H9 (cell line): ENCODE data around the gene HSD17B12. TPM values are rescaled to one million over a fixed set of nuclear protein-coding genes. Genes with fewer than 3 reads are reported as not detected.

Experiments
- DNase-seq: peaks from one replicate; pipeline ENCODE4 v3.0.0-alpha.2; 2017
- H2AFZ ChIP-seq: one replicate; pipeline ENCODE4 v1.6.1; 2013; ENCODE audit warnings: mild to moderate bottlenecking, low read length, control low read depth, moderate library complexity
- H2AK5ac ChIP-seq: 2 replicates; pipeline ENCODE4 v1.6.1; 2013; ENCODE audit warnings: low read length, control low read depth, mixed read lengths; ENCODE audit not compliant: insufficient read length
- H2BK120ac ChIP-seq: one replicate; pipeline ENCODE4 v1.6.1; 2013; ENCODE audit warnings: low read depth, mild to moderate bottlenecking, low read length, control low read depth, inconsistent platforms; ENCODE audit not compliant: poor library complexity, severe bottlenecking
- H2BK12ac ChIP-seq: 2 replicates; pipeline ENCODE4 v1.6.1; 2013; ENCODE audit warnings: low read length, control low read depth, mixed read lengths, low read depth; ENCODE audit not compliant: insufficient read length
- H2BK15ac ChIP-seq: 2 replicates; pipeline ENCODE4 v1.6.1; 2013; ENCODE audit warnings: low read depth, low read length, control low read depth
- H2BK20ac ChIP-seq: one replicate; pipeline ENCODE4 v1.6.1; 2013; ENCODE audit warnings: low read depth, mild to moderate bottlenecking, low read length, control low read depth, inconsistent platforms; ENCODE audit not compliant: poor library complexity, severe bottlenecking
- H2BK5ac ChIP-seq: 2 replicates; pipeline ENCODE4 v1.6.1; 2013; ENCODE audit warnings: low read length, control low read depth, mixed read lengths; ENCODE audit not compliant: insufficient read length
- H3K14ac ChIP-seq: 2 replicates; pipeline ENCODE4 v1.6.1; 2013; ENCODE audit warnings: low read length, control low read depth; ENCODE audit not compliant: insufficient read depth
- H3K18ac ChIP-seq: 2 replicates; pipeline ENCODE4 v1.6.1; 2013; ENCODE audit warnings: low read depth, mild to moderate bottlenecking, mixed read lengths, low read length, control low read depth; ENCODE audit not compliant: insufficient read length
- H3K23ac ChIP-seq: 2 replicates; pipeline ENCODE4 v1.6.1; 2013; ENCODE audit warnings: low read length, control low read depth, mixed read lengths, low read depth; ENCODE audit not compliant: insufficient read length
- H3K23me2 ChIP-seq: 2 replicates; pipeline ENCODE4 v1.6.1; 2013; ENCODE audit warnings: low read depth, mild to moderate bottlenecking, mixed read lengths, low read length, control low read depth; ENCODE audit not compliant: insufficient read length, poor library complexity, severe bottlenecking
- H3K27ac ChIP-seq: 2 replicates; pipeline ENCODE4 v1.5.1; 2013; ENCODE audit warnings: low read length, control low read depth, mixed read lengths, low read depth; ENCODE audit not compliant: insufficient read length
- H3K27me3 ChIP-seq: 2 replicates; pipeline ENCODE4 v1.6.1; 2013; ENCODE audit warnings: low read length, control low read depth, inconsistent platforms; ENCODE audit not compliant: insufficient read depth
- H3K4ac ChIP-seq: 2 replicates; pipeline ENCODE4 v1.6.1; 2013; ENCODE audit warnings: low read depth, mild to moderate bottlenecking, control low read depth, inconsistent platforms, low read length, moderate library complexity
- H3K4me1 ChIP-seq: 2 replicates; pipeline ENCODE4 v1.6.1; 2013; ENCODE audit warnings: low read length, control low read depth, inconsistent platforms; ENCODE audit not compliant: insufficient read depth
- H3K4me2 ChIP-seq: 2 replicates; pipeline ENCODE4 v1.6.1; 2013; ENCODE audit warnings: low read length, control low read depth, mixed read lengths; ENCODE audit not compliant: insufficient read length, insufficient read depth
- H3K56ac ChIP-seq: 2 replicates; pipeline ENCODE4 v1.6.1; 2013; ENCODE audit warnings: low read depth, mild to moderate bottlenecking, mixed read lengths, low read length, control low read depth; ENCODE audit not compliant: insufficient read length
- H3K79me1 ChIP-seq: 2 replicates; pipeline ENCODE4 v1.6.1; 2013; ENCODE audit warnings: low read depth, mild to moderate bottlenecking, moderate library complexity, low read length, control low read depth, inconsistent platforms; ENCODE audit not compliant: insufficient read depth, poor library complexity, severe bottlenecking
- H3K79me2 ChIP-seq: 2 replicates; pipeline ENCODE4 v1.6.1; 2013; ENCODE audit warnings: low read length, control low read depth, inconsistent platforms; ENCODE audit not compliant: insufficient read depth
- H3K9ac ChIP-seq: 2 replicates; pipeline ENCODE4 v1.6.1; 2013; ENCODE audit warnings: low read length, control low read depth, mixed read lengths; ENCODE audit not compliant: insufficient read length; ENCODE audit errors: extremely low read depth
- H3K9me3 ChIP-seq: one replicate; pipeline ENCODE4 v1.6.1; 2013; ENCODE audit warnings: low read depth, low read length, inconsistent platforms; ENCODE audit not compliant: control insufficient read depth
- H3T11ph ChIP-seq: one replicate; pipeline ENCODE4 v1.6.1; 2013; ENCODE audit warnings: mild to moderate bottlenecking, low read length, control low read depth, inconsistent platforms
- H4K20me1 ChIP-seq: one replicate; pipeline ENCODE4 v1.6.1; 2013; ENCODE audit not compliant: control insufficient read depth, insufficient read length, insufficient read depth
- H4K5ac ChIP-seq: 2 replicates; pipeline ENCODE4 v1.6.1; 2013; ENCODE audit warnings: low read depth, mild to moderate bottlenecking, mixed read lengths, low read length, control low read depth; ENCODE audit not compliant: insufficient read length
- H4K8ac ChIP-seq: replicated peaks from 2 replicates; pipeline ENCODE4 v1.6.1; 2013; ENCODE audit warnings: low read length, control low read depth, mixed read lengths, low read depth; ENCODE audit not compliant: insufficient read length
- H4K91ac ChIP-seq: 2 replicates; pipeline ENCODE4 v1.6.1; 2013; ENCODE audit warnings: low read depth, mild to moderate bottlenecking, moderate library complexity, mixed read lengths, low read length, control low read depth; ENCODE audit not compliant: insufficient read length
- H3K27ac Mint-ChIP-seq, 3 experiments: 2 replicates in 2 of 3; 3 replicates in 1 of 3; pipeline ENCODE4 v1.8.0; 2020 to 2021; ENCODE audit warnings: mixed read lengths in 3 of 3, mild to moderate bottlenecking in 1 of 3, moderate library complexity in 1 of 3
- H3K27me3 Mint-ChIP-seq: 2 replicates; pipeline ENCODE4 v1.8.0; 2021; ENCODE audit warnings: low read depth, mild to moderate bottlenecking, moderate library complexity, mixed read lengths
- H3K36me3 Mint-ChIP-seq, 3 experiments: 2 replicates in 2 of 3; 3 replicates in 1 of 3; pipeline ENCODE4 v1.8.0; 2020 to 2021; ENCODE audit warnings: low read depth in 3 of 3, mixed read lengths in 3 of 3; ENCODE audit not compliant: insufficient read depth in 1 of 3
- H3K4me1 Mint-ChIP-seq, 2 experiments: 2 replicates each; pipeline ENCODE4 v1.8.0; 2020; ENCODE audit warnings: mixed read lengths in 2 of 2
- H3K4me3 Mint-ChIP-seq, 2 experiments: 2 replicates in 1 of 2; 3 replicates in 1 of 2; pipeline ENCODE4 v1.8.0; 2020 to 2021; ENCODE audit warnings: mild to moderate bottlenecking in 2 of 2, mixed read lengths in 2 of 2, moderate library complexity in 1 of 2
- H3K9me3 Mint-ChIP-seq, 2 experiments: 2 replicates in 1 of 2; 3 replicates in 1 of 2; pipeline ENCODE4 v1.8.0; 2020; ENCODE audit warnings: mild to moderate bottlenecking in 2 of 2, mixed read lengths in 2 of 2, moderate library complexity in 1 of 2
- CTCF ChIP-seq: fragments of 200-600 bp; sonication (generic); conservative IDR thresholded peaks from 3 replicates; pipeline ENCODE4 v1.8.0; 2021; ENCODE audit warnings: antibody characterized with exemption, mild to moderate bottlenecking
- whole genome bisulfite sequencing: extraction: QIAGEN DNeasy Blood & Tissue Kit; methylation state at CpG from one replicate; pipeline ENCODE4 v1.1.7; 2013; ENCODE audit warnings: missing lambda C conversion rate, low lambda C conversion rate, mixed read lengths; ENCODE audit not compliant: insufficient read length; ENCODE audit errors: extremely low coverage; 5-methylcytosine and 5-hydroxymethylcytosine counted together
- total RNA-seq: library from RNA; stranded (reverse); gene quantifications from 2 replicates; pipeline ENCODE4 v1.2.1, GENCODE V29; 2021

HSD17B12 gene
- total RNA-seq, 1 experiment from 2014 or later = 111 TPM

GRCh38 chr11:43691806-43692205, 11.3 kb downstream of the HSD17B12 start:
- H2BK15ac ChIP-seq = no peak overlapping the region

More at GRCh38 chr11:43691806-43692205, 11.3 kb downstream of the HSD17B12 start:
- H2BK20ac ChIP-seq = no peak overlapping the region
- H4K91ac ChIP-seq = no peak overlapping the region
- H3K4me2 ChIP-seq = no peak overlapping the region
- no peak overlapping the region for H3K27ac ChIP-seq
- H3K23ac ChIP-seq = no peak overlapping the region
- no peak overlapping the region for H3K9ac ChIP-seq
- no peak for TF ChIP-seq CTCF
- no peak overlapping the region for H3K18ac ChIP-seq
- H4K20me1 ChIP-seq = no peaks in the 10 kb centered on the region
- no peak overlapping the region for H3K4ac ChIP-seq
- H3K36me3 Mint-ChIP-seq = peaks cover 12 to 15% (median 14%) of the 10 kb centered on the region in 3 experiments
- peaks cover 51% of the 10 kb centered on the region; the same call in 1 of the 2 replicates for H3K79me2 ChIP-seq
- H3K14ac ChIP-seq = no peak overlapping the region
- H3K4me1 Mint-ChIP-seq = peaks cover 11 to 15% of the 10 kb centered on the region in 2 experiments
- H3K27ac Mint-ChIP-seq = no peak overlapping the region
- no peak overlapping the region for H2BK5ac ChIP-seq
- peaks cover 5% of the 10 kb centered on the region; the same call in 1 of the 2 replicates for H3K4me1 ChIP-seq
- H3K23me2 ChIP-seq = no peaks in the 10 kb centered on the region
- no peak overlapping the region for H3T11ph ChIP-seq
- no peak for DNase-seq
- H2AK5ac ChIP-seq = no peak overlapping the region
- no peak overlapping the region for H2AFZ ChIP-seq
- H3K9me3 Mint-ChIP-seq = no peaks in the 10 kb centered on the region; a peak in 1 of 5 replicates
- no peaks in the 10 kb centered on the region for H3K27me3 ChIP-seq
- WGBS = no CpG with 5 or more reads among the region's 1 CpG
- no peak overlapping the region for H2BK12ac ChIP-seq
- no peak overlapping the region for H4K8ac ChIP-seq
- H3K9me3 ChIP-seq = no peaks in the 10 kb centered on the region
- H3K79me1 ChIP-seq = peaks cover 7% of the 10 kb centered on the region
- no peak overlapping the region for H3K56ac ChIP-seq
- no peaks in the 10 kb centered on the region for H3K27me3 Mint-ChIP-seq
- no peak overlapping the region for H4K5ac ChIP-seq
- no peak overlapping the region for H3K4me3 Mint-ChIP-seq
- H2BK120ac ChIP-seq = no peak overlapping the region
